Peyer's patch (tissue), 4 donors: Measurements from ENCODE around the gene ZBTB12.

Source experiments
- CTCF ChIP-seq, 6 experiments: fragments of 450-650 bp in 4 of 6; fragments of 200-600 bp in 2 of 6; sonication (generic) in 1 of 6; IDR thresholded peaks; one replicate each; pipeline ENCODE4 v1.5.1; 2017 to 2019; ENCODE audit warnings: antibody characterized with exemption in 6 of 6, mild to moderate bottlenecking in 3 of 6, moderate library complexity in 1 of 6
- POLR2A ChIP-seq, 2 donors: fragments of 450-650 bp; IDR thresholded peaks; one replicate each; pipeline ENCODE4 v1.5.1; 2017; ENCODE audit warnings: antibody characterized with exemption in 2 of 2, mild to moderate bottlenecking in 2 of 2, moderate library complexity in 2 of 2

GRCh38 chr6:31908791-31909190 lies 6.9 kb upstream of the ZBTB12 start:
- TF ChIP-seq CTCF (IDR thresholded peaks at IDR 0.05) (no peak), POLR2A (IDR thresholded peaks at IDR 0.05) (no peak)
